Renal cortex interstitium (tissue), 11 donors: Measurements from ENCODE around the gene FRMD8. TPM values are rescaled to one million over a fixed set of nuclear protein-coding genes. Genes with fewer than 3 reads are reported as not detected.

Experiments used
- DNase-seq, 11 donors: peaks; one replicate each; pipeline ENCODE4 v3.0.0-alpha.2; 2013; ENCODE audit warnings: low read depth in 9 of 11, low spot score in 4 of 11; ENCODE audit errors: extremely low read depth in 1 of 11
- polyA plus RNA-seq, 3 donors: library from polyadenylated mRNA; unstranded; fragments of 120-200 nt; gene quantifications; one replicate each; pipeline ENCODE4 v1.2.1, GENCODE V29; 2013; ENCODE audit not compliant: insufficient read length in 3 of 3

Gene FRMD8
- polyA plus RNA-seq, 3 donors, result 15.7 to 22.2 (median 21.6) TPM

- no peak for DNase-seq
These were observed 42.7 kb downstream of the FRMD8 start for GRCh38 chr11:65429068-65429681.

- DNase-seq, result no peak
These were observed 43.4 kb downstream of the FRMD8 start for GRCh38 chr11:65429724-65430405.

GRCh38 chr11:65430406-65431217, 44.2 kb downstream of the FRMD8 start:
- DNase-seq, result no peak

GRCh38 chr11:65431451-65432099, 45.1 kb downstream of the FRMD8 start:
- no peak for DNase-seq

- DNase-seq, result no peak
These were observed 45.7 kb downstream of the FRMD8 start for GRCh38 chr11:65432100-65432650.

GRCh38 chr11:65432686-65433582, 46.5 kb downstream of the FRMD8 start:
- DNase-seq, result no peak

- DNase-seq, result no peak
These were observed 47.2 kb downstream of the FRMD8 start for GRCh38 chr11:65433657-65434056.

GRCh38 chr11:65434057-65434666, 47.7 kb downstream of the FRMD8 start:
- no peak for DNase-seq

GRCh38 chr11:65434667-65435410, 48.4 kb downstream of the FRMD8 start:
- no peak for DNase-seq

GRCh38 chr11:65435411-65435931, 49.0 kb downstream of the FRMD8 start:
- no peak for DNase-seq

- no peak for DNase-seq
These were observed 49.6 kb downstream of the FRMD8 start for GRCh38 chr11:65435981-65436411.

GRCh38 chr11:65436412-65437032, 50.1 kb downstream of the FRMD8 start:
- DNase-seq, result no peak

- DNase-seq, result no peak
These were observed 51.2 kb downstream of the FRMD8 start for GRCh38 chr11:65437436-65438227.

- DNase-seq, result no peak
These were observed 52.1 kb downstream of the FRMD8 start for GRCh38 chr11:65438257-65439151.
